ENCODE measurements around the gene ZNF366. TPM values are rescaled to one million over a fixed set of nuclear protein-coding genes. Genes with fewer than 3 reads are reported as not detected.

ZNF366 gene
- total and polyA plus RNA-seq, 9 donors, result 0.83 to 3.5 (median 1.6) TPM

GRCh38 chr5:72503888-72504491, 3.2 kb downstream of the ZNF366 start:
- Histone ChIP-seq H3K27me3 (no peaks in the 10 kb centered on the region), H3K9me3 (no peaks in the 10 kb centered on the region), H3K4me1 (ENCODE audit: insufficient read depth) (peaks cover 2% of the 10 kb centered on the region), H3K27ac (no peak overlapping the region), H3K36me3 (no peaks in the 10 kb centered on the region), H3K4me3 (no peak overlapping the region)
- intact Hi-C loops (cut with DNase I), result no loop called here
- WGBS, 3 donors, result 71 to 78% (median 74%) methylated on average over 14 of the region's 14 CpGs
- TF ChIP-seq POLR2A (IDR thresholded peaks at IDR 0.05) (no peak), EP300 (IDR thresholded peaks at IDR 0.05) (no peak)
- TF ChIP-seq, protein P1, sequence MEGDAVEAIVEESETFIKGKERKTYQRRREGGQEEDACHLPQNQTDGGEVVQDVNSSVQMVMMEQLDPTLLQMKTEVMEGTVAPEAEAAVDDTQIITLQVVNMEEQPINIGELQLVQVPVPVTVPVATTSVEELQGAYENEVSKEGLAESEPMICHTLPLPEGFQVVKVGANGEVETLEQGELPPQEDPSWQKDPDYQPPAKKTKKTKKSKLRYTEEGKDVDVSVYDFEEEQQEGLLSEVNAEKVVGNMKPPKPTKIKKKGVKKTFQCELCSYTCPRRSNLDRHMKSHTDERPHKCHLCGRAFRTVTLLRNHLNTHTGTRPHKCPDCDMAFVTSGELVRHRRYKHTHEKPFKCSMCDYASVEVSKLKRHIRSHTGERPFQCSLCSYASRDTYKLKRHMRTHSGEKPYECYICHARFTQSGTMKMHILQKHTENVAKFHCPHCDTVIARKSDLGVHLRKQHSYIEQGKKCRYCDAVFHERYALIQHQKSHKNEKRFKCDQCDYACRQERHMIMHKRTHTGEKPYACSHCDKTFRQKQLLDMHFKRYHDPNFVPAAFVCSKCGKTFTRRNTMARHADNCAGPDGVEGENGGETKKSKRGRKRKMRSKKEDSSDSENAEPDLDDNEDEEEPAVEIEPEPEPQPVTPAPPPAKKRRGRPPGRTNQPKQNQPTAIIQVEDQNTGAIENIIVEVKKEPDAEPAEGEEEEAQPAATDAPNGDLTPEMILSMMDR (IDR thresholded peaks at IDR 0.05), result no peak
- DNase-seq, result no peak

GRCh38 chr5:72501488-72501887, 5.7 kb downstream of the ZNF366 start:
- TF ChIP-seq POLR2A (IDR thresholded peaks at IDR 0.05), result no peak
- TF ChIP-seq EP300 (IDR thresholded peaks at IDR 0.05), result no peak
- TF ChIP-seq, protein P1 (IDR thresholded peaks at IDR 0.05), result no peak

DNA sequence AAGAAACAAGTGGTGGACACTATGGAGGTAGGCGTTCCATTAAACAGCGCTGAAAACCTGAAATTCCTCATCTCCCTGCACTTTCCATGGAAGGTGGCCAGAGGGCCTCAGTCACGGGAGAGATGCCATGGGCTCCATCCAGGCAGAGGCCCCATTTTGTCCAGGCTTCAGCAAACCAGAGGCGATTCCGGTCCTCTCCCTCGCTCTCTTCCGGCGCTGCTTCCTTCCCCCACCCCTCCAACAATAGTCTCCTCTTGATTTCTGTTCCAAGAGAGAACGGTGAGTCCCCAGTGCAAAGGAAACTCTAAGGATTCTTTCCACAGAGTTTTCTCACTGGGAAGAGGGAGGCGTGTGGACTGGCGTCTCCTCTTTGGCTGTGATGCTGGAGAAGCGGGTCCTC, 7.5 kb downstream of the ZNF366 start:
- no peak for DNase-seq
- no peaks in the 10 kb centered on the region for H3K36me3 ChIP-seq
- no peak for TF ChIP-seq EP300 (IDR thresholded peaks at IDR 0.05)
- TF ChIP-seq, protein P1 (IDR thresholded peaks at IDR 0.05), result no peak
- TF ChIP-seq POLR2A (IDR thresholded peaks at IDR 0.05), result no peak
- H3K27ac ChIP-seq, result no peak overlapping the region
- no peaks in the 10 kb centered on the region for H3K27me3 ChIP-seq
- no peak overlapping the region for H3K4me3 ChIP-seq
- intact Hi-C loops (cut with DNase I), result no loop called here
- peaks cover 2% of the 10 kb centered on the region for H3K4me1 ChIP-seq (ENCODE audit: insufficient read depth)
- no peaks in the 10 kb centered on the region for H3K9me3 ChIP-seq
- WGBS, 3 donors, result 85 to 88% (median 85%) methylated on average over 12 of the region's 12 CpGs

More at GRCh38 chr5:72501488-72501887, 5.7 kb downstream of the ZNF366 start:
- Histone ChIP-seq H3K4me1 (ENCODE audit: insufficient read depth) (peaks cover 2% of the 10 kb centered on the region), H3K4me3 (no peak overlapping the region), H3K36me3 (no peaks in the 10 kb centered on the region), H3K27ac (no peak overlapping the region), H3K9me3 (no peaks in the 10 kb centered on the region), H3K27me3 (no peaks in the 10 kb centered on the region)
- WGBS, 3 donors, result 87 to 89% (median 89%) methylated on average over 3 of the region's 3 CpGs
- intact Hi-C loops (cut with DNase I), result no loop called here
- DNase-seq, result no peak

GRCh38 chr5:72499090-72499489, 8.1 kb downstream of the ZNF366 start:
- no peaks in the 10 kb centered on the region for H3K36me3 ChIP-seq
- DNase-seq, result no peak
- no peaks in the 10 kb centered on the region for H3K9me3 ChIP-seq
- no peak overlapping the region for H3K4me3 ChIP-seq
- no peak overlapping the region for H3K27ac ChIP-seq
- intact Hi-C loops (cut with DNase I), result no loop called here
- H3K4me1 ChIP-seq (ENCODE audit: insufficient read depth), result peaks cover 2% of the 10 kb centered on the region
- H3K27me3 ChIP-seq, result no peaks in the 10 kb centered on the region
- 87 to 95% (median 88%) methylated on average over 2 of the region's 2 CpGs for WGBS, 3 donors
- no peak for TF ChIP-seq EP300 (IDR thresholded peaks at IDR 0.05)
- TF ChIP-seq, protein P1 (IDR thresholded peaks at IDR 0.05), result no peak
- TF ChIP-seq POLR2A (IDR thresholded peaks at IDR 0.05), result no peak

Data from ovary (tissue), 9 donors.